Activated CD4-positive, alpha-beta T cell treated with anti-CD3 and anti-CD28 coated beads, Interleukin-2, amount 50 U/mL, for 16 hours (primary cell): ENCODE data around the gene ANTKMT.
"Not testable (repeated sequence)": the region's sequence is repeated elsewhere in the genome, so short reads cannot be mapped to it uniquely, and the experiment has no call there.

Source experiments
- DNase-seq: peaks from one replicate; pipeline ENCODE4 v3.0.0-alpha.2; 2020

Gene ANTKMT

DNA sequence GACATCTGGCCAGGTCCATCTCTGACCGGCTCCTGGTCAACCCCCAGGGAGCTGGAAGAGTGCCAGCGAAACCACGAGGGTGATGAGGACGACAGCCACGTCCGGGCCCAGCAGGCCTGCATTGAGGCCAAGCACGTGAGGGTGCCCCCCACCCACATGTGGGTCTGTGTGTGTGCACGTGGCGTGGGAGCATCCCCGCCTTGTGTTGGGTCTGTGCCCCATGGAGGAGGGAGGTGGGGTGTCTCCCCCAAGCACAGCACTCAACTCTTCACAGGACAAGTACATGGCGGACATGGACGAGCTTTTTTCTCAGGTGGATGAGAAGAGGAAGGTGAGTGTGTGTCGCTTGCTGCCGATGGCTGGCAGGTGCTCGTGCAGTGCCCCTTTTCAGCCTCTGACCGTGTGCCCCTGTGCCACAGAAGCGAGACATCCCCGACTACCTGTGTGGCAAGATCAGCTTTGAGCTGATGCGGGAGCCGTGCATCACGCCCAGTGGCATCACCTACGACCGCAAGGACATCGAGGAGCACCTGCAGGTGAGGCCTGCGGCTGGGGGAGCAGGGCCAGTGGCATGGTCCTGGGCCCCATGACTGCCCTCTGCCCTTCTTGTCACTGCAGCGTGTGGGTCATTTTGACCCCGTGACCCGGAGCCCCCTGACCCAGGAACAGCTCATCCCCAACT, 39.1 kb upstream of the ANTKMT start:
- no peak for DNase-seq

GRCh38 chr16:682493-683395, 38.2 kb upstream of the ANTKMT start:
- DNase-seq: no peak

GRCh38 chr16:683396-684070, 37.4 kb upstream of the ANTKMT start:
- DNase-seq: no peak

DNA sequence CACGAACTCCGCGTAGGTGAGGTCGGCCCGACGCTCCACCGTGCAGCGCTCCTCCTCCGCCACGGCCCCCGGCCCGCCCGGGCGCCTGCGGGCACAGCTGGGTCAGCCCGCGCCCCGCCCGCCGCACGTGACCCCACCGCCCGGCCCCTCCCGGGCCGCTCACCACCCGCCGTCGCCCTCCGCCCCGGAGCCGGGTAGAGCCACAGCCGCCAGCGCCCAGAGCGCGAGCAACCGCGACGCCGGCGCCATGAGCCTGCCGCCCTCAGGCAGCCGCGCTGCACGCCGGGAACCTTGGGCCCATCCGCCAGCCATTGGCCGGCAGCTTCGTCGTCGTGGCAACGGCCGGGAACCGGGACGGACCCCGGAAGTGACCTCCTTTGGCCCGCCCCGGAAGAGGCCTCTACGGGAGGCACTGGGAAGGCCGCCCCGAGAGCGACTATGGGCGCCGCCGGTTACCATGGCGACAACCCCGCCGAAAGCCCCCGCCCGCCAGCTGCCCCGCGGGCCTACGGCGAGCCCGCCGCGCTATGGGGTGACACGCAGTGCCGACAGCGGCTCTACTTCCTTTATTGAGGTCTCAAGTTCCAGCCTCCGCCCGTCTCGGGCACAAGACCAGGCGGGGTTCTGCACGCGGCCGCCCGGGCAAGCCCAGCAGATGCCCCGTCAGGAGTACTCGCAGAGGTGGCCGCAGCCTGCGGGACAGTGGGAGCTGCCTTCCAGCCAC, 36.7 kb upstream of the ANTKMT start, which contains the start of gene JMJD8:
Gene JMJD8, minus strand, starts transcription at position 264 of the 724 bp plus-strand sequence. Its CDS starts 15 bp downstream, at position 249.
- peak; percentile 98 for DNase-seq

DNA sequence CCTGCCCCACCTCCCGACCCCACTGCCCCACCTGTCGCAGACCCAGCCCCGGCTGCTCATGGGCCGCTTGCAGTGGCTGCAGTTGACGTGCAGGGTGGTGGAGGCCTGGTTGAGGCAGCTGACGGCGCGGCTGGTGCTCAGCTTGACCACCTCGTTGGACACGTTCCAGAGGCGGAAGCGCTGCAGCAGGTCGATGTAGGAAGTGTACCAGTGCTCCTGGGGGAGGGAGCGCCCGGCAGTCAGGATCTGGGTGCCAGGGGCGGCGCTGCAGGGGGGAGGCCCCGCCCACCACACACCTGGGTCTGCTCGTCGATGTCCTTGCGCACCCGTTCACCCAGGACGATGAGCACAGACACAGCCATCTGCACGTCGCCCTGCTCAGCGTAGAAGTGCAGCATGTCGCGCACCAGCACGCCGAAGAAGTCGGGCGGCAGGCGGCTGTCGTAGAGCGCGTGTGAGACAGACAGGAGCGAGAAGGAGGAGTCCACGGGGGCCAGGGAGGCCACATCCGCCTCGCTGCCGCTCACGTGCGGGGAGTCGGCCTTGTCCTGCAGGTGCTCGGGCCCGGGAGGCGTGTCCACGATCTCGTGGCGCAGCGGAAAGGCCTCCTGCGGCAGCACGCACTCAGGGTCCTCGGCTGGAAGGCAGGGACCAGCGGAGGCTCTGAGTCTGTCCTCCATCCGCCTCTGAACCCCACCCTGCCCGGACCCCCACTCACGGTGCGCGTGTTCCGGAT, 35.8 kb upstream of the ANTKMT start:
- no peak for DNase-seq

DNA sequence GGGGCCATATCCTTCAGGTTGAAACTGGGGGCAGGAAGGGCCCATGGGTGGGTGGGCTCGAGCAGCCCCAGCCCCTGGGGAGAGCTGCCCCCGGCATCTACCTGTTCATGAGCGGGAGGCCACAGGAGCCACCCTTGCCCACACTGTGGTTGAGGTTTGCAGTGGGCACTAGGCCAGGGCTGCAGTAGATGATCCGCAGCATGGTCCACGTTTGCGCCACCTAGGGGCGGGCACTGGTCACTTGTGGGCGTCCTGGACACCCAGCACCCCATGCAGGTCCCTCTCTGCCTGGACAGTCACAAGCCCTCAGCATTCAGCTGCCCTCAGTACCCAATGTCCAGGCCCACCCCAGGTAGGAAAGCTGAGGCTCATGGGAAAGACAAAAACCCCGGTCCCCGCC, 35.0 kb upstream of the ANTKMT start:
- no peak for DNase-seq

- no peak for DNase-seq
Observed at GRCh38 chr16:686459-687260, 34.3 kb upstream of the ANTKMT start.

DNA sequence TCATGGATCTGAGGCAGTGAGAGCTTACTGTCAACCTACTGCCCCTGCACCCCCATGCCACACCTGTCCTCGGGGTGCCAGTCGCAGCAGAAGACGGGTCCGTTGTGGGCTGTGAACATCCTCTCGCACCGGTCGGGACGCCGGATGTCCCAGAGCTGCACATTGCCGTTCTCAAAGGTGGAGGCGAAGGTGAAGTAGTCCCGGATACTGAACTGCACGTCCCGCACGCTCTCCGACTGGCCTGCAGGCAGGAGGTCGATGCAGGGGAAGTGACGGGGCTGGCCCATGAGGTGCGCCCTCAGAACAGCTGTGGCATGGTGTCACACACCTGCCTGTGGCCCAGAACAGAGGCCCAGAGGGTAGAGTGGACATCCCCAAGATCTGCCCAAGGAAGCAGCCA, 33.4 kb upstream of the ANTKMT start:
- no peak for DNase-seq

- no peak for DNase-seq
Observed at GRCh38 chr16:689175-689897, 31.6 kb upstream of the ANTKMT start.

- not testable (repeated sequence) for DNase-seq
Observed at GRCh38 chr16:691242-691641, 29.7 kb upstream of the ANTKMT start.

GRCh38 chr16:692356-693108, 28.4 kb upstream of the ANTKMT start:
- no peak for DNase-seq

- no peak for DNase-seq
Observed at GRCh38 chr16:693364-693763, 27.6 kb upstream of the ANTKMT start.

- DNase-seq: no peak
Observed at GRCh38 chr16:693766-694165, 27.2 kb upstream of the ANTKMT start.

GRCh38 chr16:694187-694862, 26.6 kb upstream of the ANTKMT start:
- no peak for DNase-seq

GRCh38 chr16:694863-695354, 26.0 kb upstream of the ANTKMT start:
- no peak for DNase-seq

GRCh38 chr16:695355-696089, 25.4 kb upstream of the ANTKMT start:
- DNase-seq: peak; percentile 67

DNA sequence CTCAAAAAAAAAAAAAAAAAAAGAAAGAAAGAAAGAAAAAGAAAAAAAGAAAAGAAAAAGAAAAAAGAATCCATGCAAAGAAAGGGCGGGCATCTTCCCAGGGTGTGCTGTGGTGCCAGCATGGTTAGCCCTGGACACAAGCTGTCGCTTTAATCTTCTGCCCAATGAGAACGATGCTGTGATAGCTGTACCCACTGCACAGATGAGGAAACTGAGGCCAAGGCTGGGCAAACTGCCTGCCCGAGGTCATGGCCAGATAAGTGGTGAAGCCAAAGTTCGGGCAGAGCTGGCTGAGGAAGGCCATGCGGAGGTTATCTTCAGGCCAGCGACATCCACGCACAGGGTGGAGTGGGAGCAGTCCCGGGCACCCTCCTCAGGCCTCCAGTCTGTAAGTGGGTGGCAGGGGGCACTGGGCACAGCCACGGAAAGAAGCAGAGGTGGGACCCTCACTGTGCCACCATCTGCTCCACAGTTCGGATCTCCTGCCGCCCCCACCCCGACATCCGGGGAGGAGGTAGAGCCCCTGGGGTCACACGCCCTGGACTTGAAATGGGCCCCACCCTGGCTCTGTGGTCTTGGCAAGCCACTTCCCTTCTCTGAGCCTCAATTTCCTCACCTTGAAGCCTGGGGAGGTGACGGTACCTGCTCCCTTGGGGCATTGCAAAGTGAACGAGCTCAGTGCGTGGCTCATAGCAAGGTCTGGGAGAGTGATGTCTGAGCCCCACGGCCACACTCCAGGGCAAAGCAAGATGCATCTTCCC, 21.9 kb upstream of the ANTKMT start:
- DNase-seq: no peak
